HEK293T (cell line): ENCODE results near the gene FCRL4.

Source experiments
- CTCF ChIA-PET: fragments of 350-600 bp; formaldehyde crosslinking; extraction: SDS; loops from one replicate; lab custom pipeline; 2021; ENCODE audit warnings: antibody characterized with exemption, inconsistent platforms; lab: Yijun Ruan, JAX
- POLR2A ChIA-PET: fragments of 350-600 bp; formaldehyde crosslinking; extraction: SDS; loops from one replicate; lab custom pipeline; 2020; ENCODE audit warnings: antibody characterized with exemption, inconsistent platforms; lab: Yijun Ruan, JAX
- DNase-seq: peaks from one replicate; pipeline ENCODE4 v3.0.0; 2012; ENCODE audit warnings: mixed read lengths; ENCODE audit errors: extremely low spot score
- ARNT ChIP-seq: fragments of 450-650 bp; IDR thresholded peaks from 2 replicates; pipeline ENCODE4 v1.6.1; 2017; ENCODE audit warnings: mild to moderate bottlenecking
- BHLHE40 ChIP-seq: fragments of 450-650 bp; IDR thresholded peaks from 2 replicates; pipeline ENCODE4 v1.6.1; 2016; ENCODE audit warnings: mild to moderate bottlenecking, moderate library complexity, borderline replicate concordance
- CTBP1 ChIP-seq: fragments of 450-650 bp; IDR thresholded peaks from 2 replicates; pipeline ENCODE4 v1.6.1; 2016; ENCODE audit warnings: borderline replicate concordance
- ELF4 ChIP-seq: fragments of 450-650 bp; IDR thresholded peaks from 2 replicates; pipeline ENCODE4 v1.6.1; 2017; ENCODE audit warnings: antibody characterized with exemption
- FOXA1 ChIP-seq: fragments of 450-650 bp; IDR thresholded peaks from 2 replicates; pipeline ENCODE4 v1.6.1; 2016; ENCODE audit warnings: mild to moderate bottlenecking
- FOXK2 ChIP-seq: fragments of 450-650 bp; IDR thresholded peaks from 2 replicates; pipeline ENCODE4 v1.6.1; 2016; ENCODE audit warnings: mild to moderate bottlenecking
- FOXM1 ChIP-seq: fragments of 450-650 bp; IDR thresholded peaks from 2 replicates; pipeline ENCODE4 v1.6.1; 2017; ENCODE audit warnings: mild to moderate bottlenecking, borderline replicate concordance
- HDGF ChIP-seq: fragments of 450-650 bp; IDR thresholded peaks from 2 replicates; pipeline ENCODE4 v1.6.1; 2017; ENCODE audit warnings: antibody characterized with exemption, borderline replicate concordance
- L3MBTL2 ChIP-seq: fragments of 450-650 bp; conservative IDR thresholded peaks from 2 replicates; pipeline ENCODE4 v1.6.1; 2016; ENCODE audit warnings: mild to moderate bottlenecking
- LEF1 ChIP-seq: fragments of 450-650 bp; IDR thresholded peaks from 2 replicates; pipeline ENCODE4 v1.6.1; 2017; ENCODE audit warnings: mild to moderate bottlenecking, borderline replicate concordance
- NFRKB ChIP-seq: fragments of 450-650 bp; IDR thresholded peaks from 2 replicates; pipeline ENCODE4 v1.6.1; 2016; ENCODE audit warnings: mild to moderate bottlenecking, moderate library complexity
- SP1 ChIP-seq: fragments of 450-650 bp; IDR thresholded peaks from 2 replicates; pipeline ENCODE4 v1.6.1; 2017
- SUZ12 ChIP-seq: fragments of 450-650 bp; IDR thresholded peaks from 2 replicates; pipeline ENCODE4 v1.6.1; 2016; ENCODE audit warnings: mild to moderate bottlenecking
- TARDBP ChIP-seq: fragments of 450-650 bp; IDR thresholded peaks from 2 replicates; pipeline ENCODE4 v1.6.1; 2016
- ZNF384 ChIP-seq: fragments of 450-650 bp; IDR thresholded peaks from 2 replicates; pipeline ENCODE4 v1.6.1; 2016
- TF ChIP-seq, protein P1 (sequence below): fragments of 450-650 bp; IDR thresholded peaks from 2 replicates; pipeline ENCODE4 v1.6.1; 2016

The FCRL4 gene

DNA sequence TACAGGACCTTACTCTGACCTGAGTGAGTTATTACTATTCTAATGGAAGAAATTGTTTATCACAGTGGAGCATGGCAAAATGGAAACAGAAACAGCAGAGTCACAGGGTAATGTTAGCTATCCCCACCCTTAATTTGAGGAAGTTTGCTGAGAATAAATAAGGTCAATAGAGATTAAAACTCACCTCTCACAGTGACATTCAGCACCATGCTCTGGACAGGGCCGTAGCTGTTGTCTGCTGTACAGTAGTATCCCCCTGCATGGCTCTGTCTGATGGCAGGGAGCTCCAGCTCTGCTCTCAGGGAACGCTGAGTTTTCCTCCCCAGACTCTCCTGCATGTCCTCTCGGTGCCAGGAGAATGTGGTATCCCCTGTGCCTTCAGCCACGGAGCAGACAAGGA is 11.9 kb downstream of the FCRL4 start:
- ChIA-PET POLR2A (no interaction called here), CTCF (interaction anchor here (0.5 kb wide), 1 partner anchor 510 kb away, joined by 3 read pairs; no protein-coding TSS in a partner anchor)
- TF ChIP-seq CTBP1 (no peak), FOXK2 (no peak), FOXM1 (no peak), LEF1 (no peak), TARDBP (no peak), ZNF384 (no peak), ELF4 (no peak), HDGF (no peak), BHLHE40 (no peak), L3MBTL2 (no peak), NFRKB (no peak)
- TF ChIP-seq, protein P1, sequence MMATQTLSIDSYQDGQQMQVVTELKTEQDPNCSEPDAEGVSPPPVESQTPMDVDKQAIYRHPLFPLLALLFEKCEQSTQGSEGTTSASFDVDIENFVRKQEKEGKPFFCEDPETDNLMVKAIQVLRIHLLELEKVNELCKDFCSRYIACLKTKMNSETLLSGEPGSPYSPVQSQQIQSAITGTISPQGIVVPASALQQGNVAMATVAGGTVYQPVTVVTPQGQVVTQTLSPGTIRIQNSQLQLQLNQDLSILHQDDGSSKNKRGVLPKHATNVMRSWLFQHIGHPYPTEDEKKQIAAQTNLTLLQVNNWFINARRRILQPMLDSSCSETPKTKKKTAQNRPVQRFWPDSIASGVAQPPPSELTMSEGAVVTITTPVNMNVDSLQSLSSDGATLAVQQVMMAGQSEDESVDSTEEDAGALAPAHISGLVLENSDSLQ = no peak

DNA sequence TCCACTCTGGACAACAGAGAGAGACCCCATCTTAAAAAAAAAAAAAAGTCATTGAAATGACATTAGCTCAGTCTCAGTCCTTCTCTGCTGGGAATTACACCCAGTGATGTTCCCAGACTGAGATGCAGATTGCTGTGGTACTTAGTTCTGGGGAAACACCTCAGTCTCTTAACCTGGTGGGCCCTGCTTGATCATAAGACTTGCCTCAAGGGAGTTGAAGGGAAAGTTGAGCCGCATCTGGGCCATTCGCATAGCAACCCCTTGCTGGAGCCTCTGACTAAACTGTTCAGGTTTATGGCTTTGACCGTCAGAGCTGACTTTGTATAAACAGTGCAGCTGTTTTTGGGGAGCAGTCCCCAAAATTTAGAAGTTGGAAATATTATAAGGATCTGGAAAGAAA is 13.4 kb downstream of the FCRL4 start:
- TF ChIP-seq SP1 (no peak), SUZ12 (no peak)
- ChIA-PET POLR2A (no interaction called here), CTCF (no interaction called here)
- no peak for DNase-seq

More for the DNA sequence above, 11.9 kb downstream of the FCRL4 start:
- no peak for DNase-seq

DNA sequence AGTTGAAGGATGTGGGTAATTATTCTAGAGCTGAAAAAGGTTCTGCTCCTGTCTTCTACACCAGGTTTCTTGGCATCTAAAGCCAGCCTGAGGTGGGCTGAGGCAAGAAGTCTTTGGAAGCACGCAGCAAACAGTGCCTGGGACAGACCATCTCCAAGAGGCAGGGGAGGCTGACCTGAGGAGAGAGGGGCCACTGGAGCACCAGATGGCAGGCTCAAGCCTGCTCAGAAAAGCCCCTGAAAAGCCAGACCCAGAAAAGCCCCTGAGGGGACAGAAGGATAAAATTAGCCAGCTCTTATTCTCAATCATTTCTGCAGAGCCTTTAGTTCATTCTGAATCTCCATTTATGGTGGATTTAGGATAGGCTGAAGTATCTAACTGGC is 17.1 kb downstream of the FCRL4 start:
- TF ChIP-seq BHLHE40 (no peak), ZNF384 (no peak), LEF1 (no peak), ARNT (no peak), ELF4 (no peak), NFRKB (no peak), TARDBP (no peak), FOXK2 (no peak), SP1 (no peak), FOXA1 (no peak), CTBP1 (no peak)
- TF ChIP-seq, protein P1 = no peak
- POLR2A ChIA-PET = no interaction called here
- DNase-seq = no peak
- CTCF ChIA-PET = interaction anchor here (0.6 to 2.1 kb wide), 16 partner anchors 8 to 544 kb away, joined by 3 to 19 read pairs (median 4); no protein-coding TSS in a partner anchor

DNA sequence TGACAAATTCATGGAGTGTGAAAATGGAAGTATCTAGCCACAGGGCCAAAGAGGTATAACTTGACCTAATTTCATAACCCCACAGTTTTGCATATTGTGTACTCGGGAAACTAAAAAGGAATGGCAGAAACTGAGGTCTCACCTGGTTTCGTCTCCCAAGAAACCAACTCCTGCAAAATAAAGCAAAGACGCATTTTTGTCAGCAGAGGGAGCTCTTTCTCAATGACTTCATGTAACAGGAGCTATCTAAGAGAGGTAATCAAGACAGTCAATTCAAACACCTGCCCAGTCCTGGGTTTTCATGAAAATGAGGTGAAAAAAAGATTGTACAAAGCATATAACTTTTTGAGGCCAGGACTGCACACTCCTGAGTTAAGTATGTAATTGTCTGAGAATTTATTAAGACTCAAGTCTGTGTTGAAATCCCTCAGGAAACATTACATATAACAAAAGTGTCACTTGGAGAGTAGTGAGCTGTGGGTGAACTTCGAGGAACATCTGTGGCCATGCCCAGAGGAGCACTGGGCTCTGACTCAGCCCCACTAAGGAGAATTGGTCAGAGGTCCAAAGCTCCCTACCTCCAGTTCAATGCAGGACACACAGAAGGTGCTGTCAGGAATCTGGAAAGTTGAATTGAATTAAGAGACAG is 17.6 kb downstream of the FCRL4 start:
- TF ChIP-seq BHLHE40 (no peak), FOXA1 (no peak), ARNT (no peak), ELF4 (no peak)
- DNase-seq = peak; percentile 64
- POLR2A ChIA-PET = no interaction called here
- CTCF ChIA-PET = interaction anchor here (0.6 to 2.1 kb wide), 19 partner anchors 8 to 544 kb away, joined by 3 to 19 read pairs (median 4); no protein-coding TSS in a partner anchor

DNA sequence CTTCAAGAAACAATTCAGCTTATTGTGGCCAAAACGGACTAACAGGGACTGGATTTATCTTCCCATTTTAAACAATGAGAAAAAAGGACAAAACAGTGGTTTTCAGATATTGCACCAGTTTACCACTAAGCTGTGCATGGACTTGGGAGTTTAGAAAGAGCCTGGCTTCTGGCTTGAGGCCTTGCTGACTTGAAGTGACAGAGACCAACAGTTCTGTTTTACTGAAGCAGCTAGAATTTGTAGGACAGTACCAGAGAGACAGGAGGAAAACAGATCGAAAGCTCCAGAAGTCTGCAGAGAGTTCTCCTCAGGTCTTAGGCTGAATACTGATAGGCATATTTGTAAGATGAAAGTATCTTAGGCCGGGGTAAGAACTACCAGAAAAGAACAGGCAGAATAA is 20.5 kb downstream of the FCRL4 start:
- DNase-seq = no peak
- ChIA-PET POLR2A (no interaction called here), CTCF (interaction anchor here (1.1 kb wide), 1 partner anchor 547 kb away, joined by 3 read pairs; no protein-coding TSS in a partner anchor)
- no peak for TF ChIP-seq LEF1
- TF ChIP-seq ZNF384 = no peak
- no peak for TF ChIP-seq ELF4
- no peak for TF ChIP-seq L3MBTL2
- no peak for TF ChIP-seq FOXK2
- no peak for TF ChIP-seq CTBP1
- TF ChIP-seq TARDBP = no peak
- TF ChIP-seq SUZ12 = no peak
- TF ChIP-seq BHLHE40 = no peak
- TF ChIP-seq, protein P1 = no peak

DNA sequence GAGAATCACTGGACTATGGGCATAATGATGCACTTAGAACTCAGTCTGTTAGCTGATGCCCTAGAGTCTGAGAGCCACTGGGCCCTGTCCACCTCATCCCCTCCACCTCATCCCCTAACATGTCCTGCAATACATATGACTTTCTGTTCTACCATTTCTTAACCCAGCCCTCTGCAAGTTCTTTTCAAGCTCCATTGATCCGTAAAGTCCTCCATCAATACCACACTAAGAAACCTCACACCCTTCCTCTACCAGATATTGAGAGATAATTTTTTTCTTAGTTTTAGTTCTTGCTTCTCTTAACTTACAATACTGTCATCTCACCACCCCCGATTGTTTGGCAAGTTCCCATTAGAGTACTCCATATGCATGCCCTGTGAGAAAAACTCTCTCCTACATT is 22.1 kb downstream of the FCRL4 start:
- DNase-seq = no peak
- POLR2A ChIA-PET = no interaction called here
- TF ChIP-seq FOXA1 = no peak
- TF ChIP-seq ZNF384 = no peak
- TF ChIP-seq HDGF = no peak
- no peak for TF ChIP-seq BHLHE40
- no peak for TF ChIP-seq FOXM1
- no peak for TF ChIP-seq SUZ12
- TF ChIP-seq CTBP1 = no peak
- TF ChIP-seq FOXK2 = no peak
- no peak for TF ChIP-seq LEF1
- TF ChIP-seq SP1 = no peak
- TF ChIP-seq ARNT = no peak
- TF ChIP-seq ELF4 = no peak
- TF ChIP-seq NFRKB = no peak
- TF ChIP-seq TARDBP = no peak
- no peak for TF ChIP-seq L3MBTL2
- TF ChIP-seq, protein P1 = no peak
- CTCF ChIA-PET = no interaction called here
